H9 (cell line): ENCODE data around the gene TMEM158. TPM values are rescaled to one million over a fixed set of nuclear protein-coding genes. Genes with fewer than 3 reads are reported as not detected.

ENCODE experiments used
- DNase-seq: peaks from one replicate; pipeline ENCODE4 v3.0.0-alpha.2; 2017
- H2AFZ ChIP-seq: one replicate; pipeline ENCODE4 v1.6.1; 2013; ENCODE audit warnings: mild to moderate bottlenecking, low read length, control low read depth, moderate library complexity
- H2AK5ac ChIP-seq: 2 replicates; pipeline ENCODE4 v1.6.1; 2013; ENCODE audit warnings: low read length, control low read depth, mixed read lengths; ENCODE audit not compliant: insufficient read length
- H2BK120ac ChIP-seq: one replicate; pipeline ENCODE4 v1.6.1; 2013; ENCODE audit warnings: low read depth, mild to moderate bottlenecking, low read length, control low read depth, inconsistent platforms; ENCODE audit not compliant: poor library complexity, severe bottlenecking
- H2BK12ac ChIP-seq: 2 replicates; pipeline ENCODE4 v1.6.1; 2013; ENCODE audit warnings: low read length, control low read depth, mixed read lengths, low read depth; ENCODE audit not compliant: insufficient read length
- H2BK15ac ChIP-seq: 2 replicates; pipeline ENCODE4 v1.6.1; 2013; ENCODE audit warnings: low read depth, low read length, control low read depth
- H2BK20ac ChIP-seq: one replicate; pipeline ENCODE4 v1.6.1; 2013; ENCODE audit warnings: low read depth, mild to moderate bottlenecking, low read length, control low read depth, inconsistent platforms; ENCODE audit not compliant: poor library complexity, severe bottlenecking
- H2BK5ac ChIP-seq: 2 replicates; pipeline ENCODE4 v1.6.1; 2013; ENCODE audit warnings: low read length, control low read depth, mixed read lengths; ENCODE audit not compliant: insufficient read length
- H3K14ac ChIP-seq: 2 replicates; pipeline ENCODE4 v1.6.1; 2013; ENCODE audit warnings: low read length, control low read depth; ENCODE audit not compliant: insufficient read depth
- H3K18ac ChIP-seq: 2 replicates; pipeline ENCODE4 v1.6.1; 2013; ENCODE audit warnings: low read depth, mild to moderate bottlenecking, mixed read lengths, low read length, control low read depth; ENCODE audit not compliant: insufficient read length
- H3K23ac ChIP-seq: 2 replicates; pipeline ENCODE4 v1.6.1; 2013; ENCODE audit warnings: low read length, control low read depth, mixed read lengths, low read depth; ENCODE audit not compliant: insufficient read length
- H3K23me2 ChIP-seq: 2 replicates; pipeline ENCODE4 v1.6.1; 2013; ENCODE audit warnings: low read depth, mild to moderate bottlenecking, mixed read lengths, low read length, control low read depth; ENCODE audit not compliant: insufficient read length, poor library complexity, severe bottlenecking
- H3K27ac ChIP-seq: 2 replicates; pipeline ENCODE4 v1.5.1; 2013; ENCODE audit warnings: low read length, control low read depth, mixed read lengths, low read depth; ENCODE audit not compliant: insufficient read length
- H3K27me3 ChIP-seq: 2 replicates; pipeline ENCODE4 v1.6.1; 2013; ENCODE audit warnings: low read length, control low read depth, inconsistent platforms; ENCODE audit not compliant: insufficient read depth
- H3K4ac ChIP-seq: 2 replicates; pipeline ENCODE4 v1.6.1; 2013; ENCODE audit warnings: low read depth, mild to moderate bottlenecking, control low read depth, inconsistent platforms, low read length, moderate library complexity
- H3K4me1 ChIP-seq: 2 replicates; pipeline ENCODE4 v1.6.1; 2013; ENCODE audit warnings: low read length, control low read depth, inconsistent platforms; ENCODE audit not compliant: insufficient read depth
- H3K4me2 ChIP-seq: 2 replicates; pipeline ENCODE4 v1.6.1; 2013; ENCODE audit warnings: low read length, control low read depth, mixed read lengths; ENCODE audit not compliant: insufficient read length, insufficient read depth
- H3K56ac ChIP-seq: 2 replicates; pipeline ENCODE4 v1.6.1; 2013; ENCODE audit warnings: low read depth, mild to moderate bottlenecking, mixed read lengths, low read length, control low read depth; ENCODE audit not compliant: insufficient read length
- H3K79me1 ChIP-seq: 2 replicates; pipeline ENCODE4 v1.6.1; 2013; ENCODE audit warnings: low read depth, mild to moderate bottlenecking, moderate library complexity, low read length, control low read depth, inconsistent platforms; ENCODE audit not compliant: insufficient read depth, poor library complexity, severe bottlenecking
- H3K79me2 ChIP-seq: 2 replicates; pipeline ENCODE4 v1.6.1; 2013; ENCODE audit warnings: low read length, control low read depth, inconsistent platforms; ENCODE audit not compliant: insufficient read depth
- H3K9ac ChIP-seq: 2 replicates; pipeline ENCODE4 v1.6.1; 2013; ENCODE audit warnings: low read length, control low read depth, mixed read lengths; ENCODE audit not compliant: insufficient read length; ENCODE audit errors: extremely low read depth
- H3K9me3 ChIP-seq: one replicate; pipeline ENCODE4 v1.6.1; 2013; ENCODE audit warnings: low read depth, low read length, inconsistent platforms; ENCODE audit not compliant: control insufficient read depth
- H3T11ph ChIP-seq: one replicate; pipeline ENCODE4 v1.6.1; 2013; ENCODE audit warnings: mild to moderate bottlenecking, low read length, control low read depth, inconsistent platforms
- H4K20me1 ChIP-seq: one replicate; pipeline ENCODE4 v1.6.1; 2013; ENCODE audit not compliant: control insufficient read depth, insufficient read length, insufficient read depth
- H4K5ac ChIP-seq: 2 replicates; pipeline ENCODE4 v1.6.1; 2013; ENCODE audit warnings: low read depth, mild to moderate bottlenecking, mixed read lengths, low read length, control low read depth; ENCODE audit not compliant: insufficient read length
- H4K8ac ChIP-seq: replicated peaks from 2 replicates; pipeline ENCODE4 v1.6.1; 2013; ENCODE audit warnings: low read length, control low read depth, mixed read lengths, low read depth; ENCODE audit not compliant: insufficient read length
- H4K91ac ChIP-seq: 2 replicates; pipeline ENCODE4 v1.6.1; 2013; ENCODE audit warnings: low read depth, mild to moderate bottlenecking, moderate library complexity, mixed read lengths, low read length, control low read depth; ENCODE audit not compliant: insufficient read length
- H3K27ac Mint-ChIP-seq, 3 experiments: 2 replicates in 2 of 3; 3 replicates in 1 of 3; pipeline ENCODE4 v1.8.0; 2020 to 2021; ENCODE audit warnings: mixed read lengths in 3 of 3, mild to moderate bottlenecking in 1 of 3, moderate library complexity in 1 of 3
- H3K27me3 Mint-ChIP-seq: 2 replicates; pipeline ENCODE4 v1.8.0; 2021; ENCODE audit warnings: low read depth, mild to moderate bottlenecking, moderate library complexity, mixed read lengths
- H3K36me3 Mint-ChIP-seq, 3 experiments: 2 replicates in 2 of 3; 3 replicates in 1 of 3; pipeline ENCODE4 v1.8.0; 2020 to 2021; ENCODE audit warnings: low read depth in 3 of 3, mixed read lengths in 3 of 3; ENCODE audit not compliant: insufficient read depth in 1 of 3
- H3K4me1 Mint-ChIP-seq, 2 experiments: 2 replicates each; pipeline ENCODE4 v1.8.0; 2020; ENCODE audit warnings: mixed read lengths in 2 of 2
- H3K4me3 Mint-ChIP-seq, 2 experiments: 2 replicates in 1 of 2; 3 replicates in 1 of 2; pipeline ENCODE4 v1.8.0; 2020 to 2021; ENCODE audit warnings: mild to moderate bottlenecking in 2 of 2, mixed read lengths in 2 of 2, moderate library complexity in 1 of 2
- H3K9me3 Mint-ChIP-seq, 2 experiments: 2 replicates in 1 of 2; 3 replicates in 1 of 2; pipeline ENCODE4 v1.8.0; 2020; ENCODE audit warnings: mild to moderate bottlenecking in 2 of 2, mixed read lengths in 2 of 2, moderate library complexity in 1 of 2
- WGBS: extraction: QIAGEN DNeasy Blood & Tissue Kit; methylation state at CpG from one replicate; pipeline ENCODE4 v1.1.7; 2013; ENCODE audit warnings: missing lambda C conversion rate, low lambda C conversion rate, mixed read lengths; ENCODE audit not compliant: insufficient read length; ENCODE audit errors: extremely low coverage; 5-methylcytosine and 5-hydroxymethylcytosine counted together
- total RNA-seq: library from RNA; stranded (reverse); gene quantifications from 2 replicates; pipeline ENCODE4 v1.2.1, GENCODE V29; 2021
- TF ChIP-seq, protein P1 (sequence below): fragments of 200-600 bp; sonication (generic); conservative IDR thresholded peaks from 3 replicates; pipeline ENCODE4 v1.8.0; 2021; ENCODE audit warnings: antibody characterized with exemption, mild to moderate bottlenecking

TMEM158 gene
- total RNA-seq, 1 experiment from 2014 or later, result 29.1 TPM

DNA sequence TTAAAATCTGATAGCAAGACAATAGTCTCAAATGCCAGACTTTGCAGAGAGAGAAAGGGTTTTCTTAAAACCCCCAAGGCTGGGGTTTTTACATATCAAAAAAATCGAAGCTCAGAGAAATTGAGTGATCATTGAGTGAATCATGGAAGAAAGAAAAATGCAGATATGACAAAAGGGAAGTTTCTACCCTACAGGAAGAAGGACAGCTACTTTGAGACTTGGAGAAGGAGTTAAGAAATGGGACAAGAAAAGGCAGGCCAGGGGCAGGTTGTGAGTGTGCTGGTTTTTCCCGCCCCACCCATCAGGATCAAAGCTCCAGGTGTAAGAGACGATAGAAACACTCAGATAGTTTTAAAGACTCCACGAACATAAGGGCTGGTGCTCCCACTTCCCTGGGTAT lies 18.6 kb downstream of the TMEM158 start:
- H3K27ac Mint-ChIP-seq, result 0 out of 7 replicates have a peak overlapping the region, but pooled peaks of 1 of the 3 experiments have one; percentile 26
- no peaks in the 10 kb centered on the region for H4K20me1 ChIP-seq
- no peak overlapping the region for H3K18ac ChIP-seq
- no peak overlapping the region for H2BK120ac ChIP-seq
- H3K4me1 ChIP-seq, result no peaks in the 10 kb centered on the region
- no peak overlapping the region for H4K8ac ChIP-seq
- H3K4me3 Mint-ChIP-seq, result no peak overlapping the region
- H3K4ac ChIP-seq, result no peak overlapping the region
- H3T11ph ChIP-seq, result no peak overlapping the region
- H3K23me2 ChIP-seq, result no peaks in the 10 kb centered on the region
- H3K36me3 Mint-ChIP-seq, result no peaks in the 10 kb centered on the region
- H3K4me1 Mint-ChIP-seq, result peaks cover 12 to 16% of the 10 kb centered on the region in 2 experiments
- peaks cover 16% of the 10 kb centered on the region for H3K27me3 Mint-ChIP-seq
- H3K9me3 ChIP-seq, result no peaks in the 10 kb centered on the region
- H3K9me3 Mint-ChIP-seq, result no peaks in the 10 kb centered on the region; a peak in 1 of 5 replicates
- no peaks in the 10 kb centered on the region for H3K79me2 ChIP-seq
- H4K5ac ChIP-seq, result no peak overlapping the region
- no peaks in the 10 kb centered on the region for H3K79me1 ChIP-seq
- no peak overlapping the region for H2BK12ac ChIP-seq
- no peak overlapping the region for H2BK15ac ChIP-seq
- H2BK20ac ChIP-seq, result no peak overlapping the region
- no peak overlapping the region for H3K14ac ChIP-seq
- no peak overlapping the region for H4K91ac ChIP-seq
- no CpG with 5 or more reads among the region's 4 CpGs for WGBS
- H2AK5ac ChIP-seq, result no peak overlapping the region
- no peak overlapping the region for H2AFZ ChIP-seq
- TF ChIP-seq, protein P1, sequence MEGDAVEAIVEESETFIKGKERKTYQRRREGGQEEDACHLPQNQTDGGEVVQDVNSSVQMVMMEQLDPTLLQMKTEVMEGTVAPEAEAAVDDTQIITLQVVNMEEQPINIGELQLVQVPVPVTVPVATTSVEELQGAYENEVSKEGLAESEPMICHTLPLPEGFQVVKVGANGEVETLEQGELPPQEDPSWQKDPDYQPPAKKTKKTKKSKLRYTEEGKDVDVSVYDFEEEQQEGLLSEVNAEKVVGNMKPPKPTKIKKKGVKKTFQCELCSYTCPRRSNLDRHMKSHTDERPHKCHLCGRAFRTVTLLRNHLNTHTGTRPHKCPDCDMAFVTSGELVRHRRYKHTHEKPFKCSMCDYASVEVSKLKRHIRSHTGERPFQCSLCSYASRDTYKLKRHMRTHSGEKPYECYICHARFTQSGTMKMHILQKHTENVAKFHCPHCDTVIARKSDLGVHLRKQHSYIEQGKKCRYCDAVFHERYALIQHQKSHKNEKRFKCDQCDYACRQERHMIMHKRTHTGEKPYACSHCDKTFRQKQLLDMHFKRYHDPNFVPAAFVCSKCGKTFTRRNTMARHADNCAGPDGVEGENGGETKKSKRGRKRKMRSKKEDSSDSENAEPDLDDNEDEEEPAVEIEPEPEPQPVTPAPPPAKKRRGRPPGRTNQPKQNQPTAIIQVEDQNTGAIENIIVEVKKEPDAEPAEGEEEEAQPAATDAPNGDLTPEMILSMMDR, result no peak
- H3K23ac ChIP-seq, result no peak overlapping the region
- H3K9ac ChIP-seq, result no peak overlapping the region
- H2BK5ac ChIP-seq, result no peak overlapping the region
- H3K27me3 ChIP-seq, result no peaks in the 10 kb centered on the region
- H3K4me2 ChIP-seq, result no peak overlapping the region
- DNase-seq, result no peak
- no peak overlapping the region for H3K27ac ChIP-seq
- no peak overlapping the region for H3K56ac ChIP-seq
